ELR (cell line): ENCODE data around the gene SUGP1.

Source experiments
- DNase-seq: peaks from one replicate; pipeline ENCODE4 v3.0.0-alpha.2; 2015; ENCODE audit warnings: low read depth

SUGP1 gene

GRCh38 chr19:19229701-19230100 is 90.6 kb downstream of the SUGP1 start:
- no peak for DNase-seq

GRCh38 chr19:19227217-19227616 is 93.1 kb downstream of the SUGP1 start:
- no peak for DNase-seq

- DNase-seq, result no peak
Observed at GRCh38 chr19:19226663-19227062, 93.6 kb downstream of the SUGP1 start.

- no peak for DNase-seq
Observed at GRCh38 chr19:19226204-19226603, 94.1 kb downstream of the SUGP1 start.
